Activated CD8-positive, alpha-beta memory T cell treated with anti-CD3 and anti-CD28 coated beads for 4 hours (primary cell): Measurements from ENCODE around the gene CARD9.

Experiments used
- DNase-seq, 2 donors: peaks; one replicate each; pipeline ENCODE4 v3.0.0-alpha.2; 2020; ENCODE audit warnings: low read depth in 2 of 2

Gene CARD9

DNA sequence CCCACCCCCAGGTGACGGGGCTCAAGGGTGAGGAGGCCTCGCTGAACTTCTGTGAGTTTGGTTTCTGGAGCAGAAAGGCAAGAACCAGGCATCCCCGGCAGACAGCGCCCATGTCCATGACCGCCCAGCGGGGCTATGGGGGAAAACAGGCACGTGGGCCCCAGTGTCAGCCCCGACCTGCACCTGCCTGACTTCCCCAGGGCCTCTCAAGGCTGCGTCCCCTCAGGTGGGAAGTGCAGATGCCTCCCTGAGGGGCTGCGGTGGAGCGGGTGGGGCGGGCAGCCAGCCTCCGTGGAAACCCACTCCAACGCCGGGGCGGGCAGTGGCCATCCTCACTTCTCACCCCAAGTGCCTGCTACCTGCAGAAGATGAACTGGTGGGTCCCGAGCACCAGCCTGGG lies 6.9 kb upstream of the CARD9 start:
- no peak for DNase-seq

DNA sequence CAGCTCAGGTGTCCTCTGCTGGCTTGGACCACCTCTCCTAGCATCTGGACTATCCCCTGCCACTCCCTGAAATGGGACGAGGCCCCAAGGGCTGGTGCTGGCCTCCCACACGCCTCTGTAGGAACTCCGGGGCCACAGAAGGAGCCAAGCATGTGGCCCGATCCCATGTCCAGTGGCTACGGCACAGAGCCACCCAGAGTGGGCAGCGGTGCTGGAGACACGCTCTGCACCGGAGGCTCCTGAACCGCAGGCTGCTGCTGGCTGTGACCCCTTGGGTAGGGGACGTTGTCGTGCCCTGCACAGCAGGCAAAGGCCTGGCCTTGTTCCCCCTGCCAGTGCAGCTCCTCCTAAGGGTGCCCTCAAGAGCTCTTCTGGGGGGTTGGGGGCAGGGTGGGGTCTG lies 6.4 kb upstream of the CARD9 start:
- no peak for DNase-seq

DNA sequence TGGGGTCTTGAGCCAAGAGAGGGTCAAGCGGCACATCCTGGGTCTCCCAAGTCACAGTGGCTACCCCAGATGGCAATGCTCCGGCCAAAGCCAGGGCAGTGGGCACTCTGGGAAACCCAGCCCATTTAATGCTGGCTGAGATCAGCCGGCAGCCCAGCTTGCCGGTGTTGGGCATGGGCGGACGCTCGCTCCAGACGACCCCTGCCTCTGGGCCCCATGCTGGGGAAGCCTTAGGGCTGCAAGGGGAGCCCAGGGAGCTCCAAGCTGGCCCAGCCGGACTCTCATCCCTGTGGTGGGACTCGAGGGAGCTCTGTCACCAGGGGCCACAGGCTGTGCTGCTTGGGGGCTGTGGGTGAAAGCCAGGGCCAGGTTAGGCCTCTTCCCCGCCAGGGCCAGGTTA lies 5.9 kb upstream of the CARD9 start:
- DNase-seq: no peak

DNA sequence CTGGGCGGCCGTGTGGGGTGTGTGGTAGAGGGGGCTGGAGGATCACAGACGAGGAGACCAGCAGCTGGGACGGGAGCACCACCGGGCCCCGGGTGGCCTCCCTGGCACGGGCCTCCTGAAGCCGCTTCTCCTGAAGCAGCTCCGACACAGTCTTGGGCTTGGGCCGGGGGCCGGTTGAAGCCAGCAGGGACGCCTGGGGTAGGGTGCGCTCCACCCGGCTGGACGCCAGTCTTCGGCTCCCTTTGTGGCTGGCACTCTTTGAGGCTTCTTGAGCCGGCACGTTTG lies 5.5 kb upstream of the CARD9 start:
- DNase-seq: no peak

DNA sequence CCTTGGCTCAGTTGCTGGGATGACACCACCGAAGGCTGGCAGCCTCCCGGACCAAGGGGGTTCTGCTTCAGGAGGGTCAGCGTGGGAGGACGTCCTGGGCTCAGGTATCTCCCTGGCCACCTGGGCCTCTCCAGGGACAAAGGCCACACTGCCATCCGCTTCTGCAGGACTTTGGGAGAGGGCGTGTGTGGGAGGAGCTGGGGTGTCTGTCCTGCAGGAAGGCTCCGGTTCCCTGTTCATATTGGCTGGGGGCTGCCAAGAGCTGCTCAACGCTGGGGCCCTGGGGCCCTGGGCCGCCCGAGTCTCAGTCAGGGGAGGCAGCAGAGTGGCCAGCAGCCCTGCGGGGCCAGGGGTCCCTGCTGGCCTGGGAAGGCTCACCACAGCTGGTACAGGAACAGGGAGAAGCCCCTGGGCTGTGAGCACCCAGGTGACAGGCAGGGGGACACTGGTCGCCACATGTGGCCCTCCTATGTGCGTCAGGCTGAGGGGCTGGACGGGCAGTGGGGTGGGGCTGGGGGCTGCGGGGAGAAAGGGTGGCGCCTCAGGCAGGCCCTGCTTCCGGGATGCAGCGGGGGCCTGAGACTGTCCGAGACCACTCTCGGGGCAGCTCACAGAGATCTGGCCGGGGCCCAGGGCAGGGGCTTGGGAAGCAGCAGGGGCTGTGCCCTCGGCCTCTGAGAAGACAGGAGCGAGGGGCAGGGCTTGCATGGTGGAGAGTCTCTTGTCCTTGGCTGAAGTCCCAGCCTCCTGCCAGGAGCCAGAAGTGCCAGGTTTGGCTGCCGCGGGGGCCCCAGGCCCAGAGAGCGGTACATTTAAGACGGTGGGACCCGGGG lies 4.9 kb upstream of the CARD9 start:
- DNase-seq: no peak

DNA sequence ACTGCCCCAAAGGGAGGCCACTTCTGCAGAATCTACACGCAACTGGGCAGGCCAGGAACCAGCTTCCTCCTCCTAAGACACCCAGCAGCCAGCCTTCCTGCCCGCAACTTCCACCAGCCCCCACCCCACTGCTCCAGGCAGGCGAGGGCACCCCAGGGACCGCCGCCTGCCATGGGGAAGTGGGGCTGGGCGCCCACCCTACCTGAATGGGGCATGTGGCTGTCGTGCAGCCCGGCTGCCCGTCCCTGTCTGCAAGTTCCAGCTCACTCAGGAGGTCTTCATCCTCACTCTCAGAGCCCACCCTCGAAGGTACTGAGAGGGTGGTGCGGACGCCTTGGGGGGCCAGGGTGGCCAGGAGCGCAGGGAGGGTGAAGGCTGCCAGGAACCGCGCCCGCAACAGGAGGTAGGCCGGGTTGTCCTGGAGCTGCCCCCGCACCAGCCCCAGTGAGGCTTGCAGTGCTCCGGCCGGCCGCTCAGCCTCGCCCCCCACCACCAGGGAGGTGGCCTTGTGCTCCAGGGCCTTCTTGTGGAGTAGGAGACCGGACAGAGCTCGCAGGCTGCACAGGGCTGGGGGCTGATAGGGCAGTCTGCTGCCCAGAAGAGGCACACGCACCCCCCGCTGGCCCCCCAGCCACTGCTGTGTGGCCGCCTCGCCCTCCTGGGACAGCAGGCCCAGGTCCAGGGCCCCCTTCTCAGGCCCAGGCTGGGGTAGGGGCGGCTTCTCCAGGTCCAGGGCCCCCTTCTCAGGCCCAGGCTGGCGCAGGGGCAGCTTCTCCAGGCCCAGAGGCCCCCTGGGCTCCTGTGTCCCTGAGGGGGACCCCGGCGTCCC lies 4.1 kb upstream of the CARD9 start:
- no peak for DNase-seq

DNA sequence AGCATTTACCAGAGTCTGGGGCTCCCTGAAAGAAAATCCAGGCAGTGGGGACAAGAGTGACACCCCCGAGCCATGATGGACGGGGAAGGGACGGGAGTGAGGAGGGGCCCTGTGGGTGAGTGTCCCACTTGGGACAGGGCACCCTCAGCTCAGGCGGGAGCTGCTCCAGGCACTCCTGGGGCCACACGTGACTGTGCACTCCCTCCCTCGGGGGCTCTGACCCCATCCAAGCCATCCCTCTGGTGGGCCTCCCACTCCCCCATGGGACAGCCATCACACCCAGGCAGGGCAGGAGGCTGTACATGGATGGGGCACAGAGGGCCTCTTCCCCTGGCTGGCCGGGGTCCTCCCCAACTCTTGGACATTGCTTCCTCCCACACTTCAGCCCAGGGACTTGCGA lies 3.0 kb upstream of the CARD9 start:
- no peak for DNase-seq

DNA sequence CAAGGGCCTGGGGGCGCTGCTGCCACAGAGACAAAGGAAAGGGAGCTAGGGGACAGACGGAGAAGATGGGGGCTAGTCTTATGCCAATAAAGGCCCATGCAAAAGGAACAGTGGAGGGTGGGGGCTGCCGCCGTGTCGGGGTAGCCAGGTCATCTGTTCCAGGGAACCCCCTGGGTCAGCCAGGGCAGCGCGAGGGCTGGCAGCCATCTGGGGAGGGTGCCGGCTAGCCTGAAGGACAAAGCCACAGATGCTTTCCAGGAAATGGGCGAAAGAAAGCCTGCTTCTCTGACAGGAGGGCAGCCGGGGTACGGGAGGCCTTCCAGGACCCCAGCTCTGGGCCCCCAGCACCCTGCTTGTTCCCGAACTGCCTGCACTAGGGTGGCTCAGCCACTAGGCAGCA lies 1.6 kb upstream of the CARD9 start:
- DNase-seq: no peak

DNA sequence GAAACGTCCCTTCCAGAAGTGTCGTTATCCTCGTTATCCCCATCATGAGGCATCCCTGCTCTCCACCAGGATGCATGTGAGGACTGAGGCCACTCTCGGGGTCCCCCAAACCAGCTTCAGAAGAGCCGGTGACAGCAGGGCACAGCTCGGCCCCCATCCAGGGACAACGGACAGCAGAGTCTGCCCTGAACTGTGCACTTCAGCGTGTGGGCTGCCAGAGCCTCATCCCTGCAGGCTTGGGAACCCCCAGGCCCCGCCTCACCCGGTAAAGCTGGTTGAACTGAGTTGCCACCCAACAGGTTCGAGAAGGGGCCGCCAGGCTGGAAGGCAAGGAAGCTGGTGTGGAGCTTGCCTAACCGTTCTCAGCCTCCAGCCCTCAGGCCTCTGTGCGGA lies 710 bp upstream of the CARD9 start:
- no peak for DNase-seq

DNA sequence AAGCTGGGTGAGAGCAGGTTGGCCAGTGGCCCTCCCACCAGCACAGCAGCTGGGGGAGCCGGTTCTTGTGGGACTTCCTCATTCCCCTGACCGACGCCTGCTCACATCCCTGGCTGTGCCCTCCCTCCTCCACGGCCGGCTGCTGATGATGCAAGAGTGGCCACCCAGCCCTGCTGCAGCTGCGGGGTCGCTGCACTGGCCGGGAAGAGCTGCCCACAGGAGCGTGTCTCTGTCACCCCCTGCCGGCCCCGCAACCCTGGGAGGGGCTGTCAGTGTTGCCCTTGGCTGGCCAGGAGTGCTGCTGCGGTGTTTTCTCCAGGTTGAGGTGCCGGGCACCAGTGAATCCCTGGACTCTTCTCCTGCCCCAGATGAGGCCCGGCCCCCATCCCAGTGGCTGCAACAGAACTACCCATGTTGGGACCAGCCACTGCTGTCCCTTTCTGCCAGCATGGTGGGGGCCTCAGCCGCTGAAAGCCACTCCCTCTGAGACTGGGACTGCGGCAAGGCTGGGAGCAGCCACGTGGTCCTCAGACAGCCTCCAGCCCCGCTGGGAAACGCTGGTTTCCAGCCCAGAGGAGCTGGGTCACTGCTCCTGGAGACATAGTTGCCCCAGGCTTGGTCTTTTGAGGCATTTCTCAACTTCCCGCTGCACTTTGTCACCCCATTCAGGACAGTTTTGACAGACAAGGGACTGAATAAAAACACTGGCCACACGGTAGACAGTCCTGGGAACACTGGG lies 739 bp downstream of the CARD9 start:
- DNase-seq: no peak

DNA sequence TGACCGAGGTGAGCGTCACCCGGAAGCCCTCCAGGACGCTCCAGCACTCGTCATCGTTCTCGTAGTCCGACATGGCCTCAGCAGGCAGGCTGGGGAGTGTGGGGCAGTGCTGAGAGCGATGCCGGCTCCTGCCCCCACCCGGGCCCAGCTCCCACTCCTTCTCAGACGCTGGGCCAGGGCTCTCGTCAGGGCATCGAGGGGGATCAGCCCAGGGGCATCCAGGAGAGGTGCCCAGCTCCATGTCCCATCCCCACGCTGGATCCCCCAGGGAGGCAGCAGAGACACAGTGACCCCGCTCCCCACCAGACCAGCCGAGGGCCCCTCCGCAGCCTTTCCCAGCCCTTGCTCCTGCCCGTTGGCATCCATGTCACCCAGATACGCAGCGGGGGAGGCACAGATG lies 1.5 kb downstream of the CARD9 start:
- no peak for DNase-seq

DNA sequence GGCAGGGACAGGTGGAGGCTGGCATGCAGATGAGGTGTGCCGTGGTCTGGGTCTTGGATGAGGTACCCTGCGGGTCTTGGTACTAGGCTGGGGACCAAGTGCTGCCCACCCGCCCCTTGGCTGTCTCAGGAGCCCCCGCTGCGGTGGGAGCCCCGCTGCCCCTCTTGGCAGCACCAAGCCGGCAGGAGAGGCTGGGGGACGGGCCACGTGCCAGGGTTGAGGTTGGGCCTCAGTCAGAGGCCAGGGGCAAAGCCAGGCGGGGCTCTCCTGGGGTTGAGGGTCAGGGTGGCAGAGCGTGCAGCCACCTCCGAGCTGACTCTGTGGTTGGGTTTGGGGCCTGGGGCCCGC lies 2.0 kb downstream of the CARD9 start:
- DNase-seq: no peak

DNA sequence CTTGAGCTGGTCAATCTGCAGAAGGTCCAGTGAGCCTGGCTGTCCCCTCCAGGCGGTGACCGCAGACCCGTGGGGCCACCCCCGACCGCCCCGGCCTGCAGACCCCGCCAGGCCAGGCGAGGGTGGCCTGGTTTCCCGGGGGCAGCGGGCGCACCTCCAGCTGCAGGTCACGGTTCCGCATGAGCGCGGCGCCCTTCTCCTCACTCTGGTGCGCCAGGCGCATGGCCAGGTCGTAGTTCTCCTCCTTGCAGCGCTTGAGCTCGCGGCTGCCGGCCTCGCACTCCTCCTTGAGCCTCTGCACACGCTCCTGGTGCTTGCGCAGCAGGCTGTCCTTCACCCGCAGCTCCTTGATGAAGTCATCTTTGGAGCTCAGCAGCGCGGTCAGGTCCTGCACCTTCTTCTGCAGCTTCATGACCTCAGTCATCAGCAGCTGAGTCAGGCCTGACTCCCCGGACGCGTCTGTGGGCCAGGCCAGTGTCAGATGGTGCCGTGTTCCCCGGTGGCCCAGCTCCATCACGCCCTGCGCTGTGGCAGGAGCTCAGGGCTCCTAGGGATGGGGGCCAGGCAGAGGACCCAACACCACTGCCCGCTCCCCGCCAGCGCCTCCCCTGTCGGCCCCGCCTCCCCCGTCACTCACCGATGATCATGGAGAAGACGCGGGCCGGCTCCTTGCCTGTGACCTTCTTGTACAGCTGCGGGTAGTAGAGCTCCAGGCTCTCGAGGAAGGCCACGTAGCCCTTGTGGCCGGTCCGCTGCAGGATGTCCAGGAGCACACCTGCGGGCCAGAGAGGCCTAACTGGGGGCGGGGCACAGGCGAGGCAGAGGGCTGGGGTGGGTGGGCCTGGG lies 2.6 kb downstream of the CARD9 start:
- DNase-seq: no peak

DNA sequence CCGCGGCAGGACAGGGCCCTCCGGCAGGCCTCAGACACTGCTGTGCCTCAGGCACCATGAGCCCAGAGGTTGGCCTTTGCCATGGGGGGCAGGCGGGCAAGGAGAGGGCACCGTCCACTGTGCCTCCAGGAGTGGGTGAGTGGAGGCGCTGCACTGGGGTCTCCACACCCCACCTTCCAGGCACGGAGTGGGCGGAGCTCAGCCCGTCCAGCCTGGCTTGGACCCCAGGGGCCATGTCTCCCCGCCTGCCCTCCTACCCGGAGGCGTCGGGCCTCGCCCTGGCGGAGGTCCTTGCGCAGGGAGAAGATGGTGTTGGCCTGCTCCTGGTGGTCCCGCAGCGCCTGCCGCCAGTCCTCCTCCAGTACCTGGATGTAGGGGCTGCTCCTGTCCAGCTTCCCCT lies 3.4 kb downstream of the CARD9 start:
- DNase-seq: no peak

DNA sequence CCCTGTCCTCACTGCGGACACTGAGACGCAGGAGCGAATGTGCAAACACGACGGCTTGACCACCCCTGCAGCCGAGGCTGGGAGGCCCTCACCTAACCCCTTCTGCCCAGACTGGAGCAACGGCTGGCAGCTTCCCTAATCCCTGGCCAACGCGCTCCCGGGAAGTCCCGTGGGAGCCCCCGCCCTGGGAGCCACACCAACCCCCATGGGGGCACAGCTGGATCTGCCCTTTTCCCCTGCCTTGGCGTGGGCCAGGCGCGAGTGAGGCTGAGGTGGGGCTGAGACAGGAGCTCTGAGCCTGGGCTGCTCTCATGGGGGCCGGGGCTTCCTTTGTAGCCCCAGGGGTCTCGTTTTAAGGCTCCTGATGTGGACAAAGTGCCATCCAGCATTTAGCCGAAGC lies 5.3 kb downstream of the CARD9 start:
- DNase-seq: no peak

DNA sequence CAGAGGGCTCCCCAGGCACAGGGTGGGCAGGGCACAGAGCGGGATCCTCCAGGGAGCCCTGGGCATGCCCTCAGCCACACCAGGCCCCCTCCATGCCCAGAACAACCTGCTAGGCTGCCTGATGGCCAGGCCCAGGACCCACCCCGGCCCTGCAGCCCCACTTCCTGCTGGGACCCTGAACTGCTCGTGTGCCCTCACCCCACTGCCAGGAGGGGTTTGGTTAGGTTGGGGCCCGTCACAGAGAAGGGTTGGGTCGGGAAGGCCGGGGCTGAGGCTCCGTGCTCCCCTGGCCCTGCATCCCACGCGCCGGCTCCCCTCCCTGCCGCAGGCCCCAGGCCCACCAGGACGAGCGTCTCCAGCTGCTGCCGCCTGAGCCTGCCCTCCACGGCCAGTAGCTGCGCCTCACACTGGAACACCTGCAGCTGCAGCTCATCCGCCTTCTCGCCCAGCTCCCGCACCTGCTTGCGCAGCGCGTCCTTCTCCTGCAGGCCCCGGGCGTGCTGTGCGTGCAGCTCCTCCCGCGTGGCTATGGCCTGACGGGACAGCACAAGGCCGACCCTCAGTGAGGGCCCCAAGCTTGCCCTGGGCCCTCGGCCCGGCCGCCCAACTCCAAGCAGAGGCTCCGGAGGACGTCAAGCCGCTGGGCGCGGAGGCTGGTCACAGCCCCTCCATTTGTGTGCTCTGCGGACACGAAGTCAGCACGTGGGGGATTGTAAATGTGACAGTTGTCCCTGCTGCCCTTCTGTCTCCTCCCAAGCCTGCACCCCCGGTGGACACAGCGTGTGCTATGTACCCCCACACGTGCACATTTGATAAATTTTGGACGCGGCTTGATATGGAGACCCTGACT lies 5.9 kb downstream of the CARD9 start:
- DNase-seq: no peak

DNA sequence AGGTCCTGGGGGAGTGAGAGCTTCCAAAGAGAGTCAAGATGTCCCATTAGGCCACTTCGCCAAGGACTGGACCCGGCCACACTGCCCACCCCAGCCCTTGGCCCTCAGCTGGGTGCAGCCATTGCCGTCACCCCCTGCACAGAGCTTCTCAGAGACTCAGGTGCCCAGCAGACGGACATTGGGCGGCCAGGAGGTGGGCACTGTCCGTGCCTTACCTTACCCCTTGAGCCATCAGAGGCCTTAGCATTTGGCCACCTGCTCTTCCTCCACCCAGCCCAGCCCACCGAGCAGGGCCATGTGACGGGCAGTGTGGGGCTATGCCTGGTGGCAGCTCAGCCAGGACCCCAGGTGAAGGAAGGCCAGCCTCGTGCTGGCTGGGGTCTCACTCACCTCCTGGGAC lies 6.6 kb downstream of the CARD9 start:
- DNase-seq: no peak

DNA sequence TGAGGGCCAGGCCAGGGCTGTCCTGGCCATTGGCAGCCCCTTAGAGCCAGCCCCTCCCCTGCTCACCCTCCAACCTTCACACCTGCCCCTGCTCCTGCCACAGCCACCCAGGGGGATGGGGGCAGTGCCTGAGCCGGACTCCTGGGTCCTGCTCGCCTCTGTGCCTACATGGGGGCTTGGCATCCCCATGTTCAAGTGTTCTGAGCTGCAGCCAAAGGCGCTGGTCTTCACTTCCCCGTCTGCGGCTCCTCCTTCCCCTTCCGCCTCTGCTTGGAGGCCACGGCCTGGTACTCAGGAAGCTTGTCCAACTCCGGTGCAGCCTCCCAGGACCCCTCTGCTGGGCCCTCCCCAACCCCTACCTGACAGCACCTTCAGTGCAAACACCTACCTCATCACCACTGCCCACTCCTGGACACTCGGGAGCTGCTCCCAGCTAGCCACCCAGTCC lies 7.7 kb downstream of the CARD9 start:
- no peak for DNase-seq

DNA sequence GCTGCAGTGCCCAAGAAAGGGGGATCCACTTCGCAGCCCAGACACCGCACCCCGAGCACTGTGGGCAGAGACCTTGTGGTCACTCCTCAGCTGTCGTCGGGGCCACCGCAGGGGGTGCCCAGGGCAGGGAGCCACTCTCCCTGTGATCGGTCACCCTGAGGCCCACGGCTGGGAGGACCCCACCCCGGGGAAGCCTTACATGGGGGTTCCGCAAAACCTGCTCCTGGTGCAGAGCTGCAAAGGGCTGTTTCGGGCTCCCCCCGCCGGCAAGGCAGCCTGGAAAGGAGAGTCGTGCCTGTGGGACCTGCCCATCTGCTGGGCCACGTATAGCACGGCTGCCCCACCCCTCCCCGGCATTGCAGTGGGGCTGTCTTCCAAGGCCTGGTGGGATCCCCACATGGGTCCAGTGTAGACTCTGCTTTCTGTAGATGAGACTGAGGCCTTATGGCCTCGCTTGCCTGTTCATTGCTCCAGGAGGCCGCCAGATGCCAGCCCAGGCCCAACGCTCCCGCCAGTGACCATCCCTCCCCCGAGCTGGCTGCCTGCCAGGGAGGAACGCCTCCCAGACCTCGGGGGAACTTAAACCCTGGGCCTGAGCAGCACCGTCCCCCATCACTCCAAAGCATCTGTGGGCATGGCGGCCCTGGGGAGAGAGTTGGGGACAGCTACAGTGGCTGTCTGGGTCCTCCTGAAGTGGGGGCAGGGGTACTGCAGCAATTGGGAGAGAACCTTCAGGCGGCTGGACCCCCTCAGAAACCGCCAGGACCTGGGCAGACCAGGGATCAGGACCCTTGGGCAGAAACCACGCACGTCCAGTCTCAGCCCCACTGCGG lies 8.3 kb downstream of the CARD9 start:
- no peak for DNase-seq
